CD14-positive monocyte (primary cell): ENCODE data around the gene FBXW4. TPM values are rescaled to one million over a fixed set of nuclear protein-coding genes. Genes with fewer than 3 reads are reported as not detected.

Experiments
- DNase-seq, 3 donors: peaks; one replicate each; pipeline ENCODE4 v3.0.0-alpha.2; 2011 to 2022
- H2AFZ ChIP-seq: 2 replicates; pipeline ENCODE4 v1.6.0; 2012; ENCODE audit warnings: mild to moderate bottlenecking, low read depth, low read length, inconsistent platforms; ENCODE audit not compliant: insufficient read depth, poor library complexity, severe bottlenecking
- H3K27ac ChIP-seq, 2 donors: 1 replicate in 1 of 2; 2 replicates in 1 of 2; pipeline ENCODE4 v1.5.1; 2012 to 2013; ENCODE audit warnings: low read length in 2 of 2, control low read depth in 1 of 2, inconsistent platforms in 1 of 2, low read depth in 1 of 2, mild to moderate bottlenecking in 1 of 2
- H3K27me3 ChIP-seq, 2 donors: one replicate each; pipeline versions ENCODE4 v1.6.0 to v1.6.1; 2011 to 2013; ENCODE audit warnings: low read length in 2 of 2; ENCODE audit not compliant: control insufficient read depth in 2 of 2, insufficient read depth in 2 of 2
- H3K36me3 ChIP-seq, 2 donors: replicated peaks in 1 of 2; 1 replicate in 1 of 2; 2 replicates in 1 of 2; pipeline versions ENCODE4 v1.5.1 to v1.6.1; 2012 to 2013; ENCODE audit warnings: low read length in 2 of 2, control low read depth in 1 of 2, inconsistent platforms in 1 of 2, mild to moderate bottlenecking in 1 of 2; ENCODE audit not compliant: insufficient read depth in 2 of 2, control insufficient read depth in 1 of 2
- H3K4me1 ChIP-seq, 2 donors: 1 replicate in 1 of 2; 2 replicates in 1 of 2; pipeline versions ENCODE4 v1.5.1 to v1.6.1; 2012 to 2013; ENCODE audit warnings: low read length in 2 of 2, control low read depth in 1 of 2, inconsistent platforms in 1 of 2, mild to moderate bottlenecking in 1 of 2, moderate library complexity in 1 of 2; ENCODE audit not compliant: insufficient read depth in 2 of 2, control insufficient read depth in 1 of 2
- H3K4me2 ChIP-seq: replicated peaks from 2 replicates; pipeline ENCODE3; 2012; ENCODE audit warnings: low read length, moderate library complexity, mild to moderate bottlenecking; ENCODE audit not compliant: poor library complexity, severe bottlenecking; ENCODE audit errors: extremely low read depth
- H3K4me3 ChIP-seq, 3 experiments: fragments of 200-600 bp in 1 of 3; sonication (generic) in 1 of 3; replicated peaks in 1 of 3; 1 replicate in 2 of 3; 2 replicates in 1 of 3; pipeline ENCODE4 v1.5.1; 2011 to 2013; ENCODE audit warnings: low read length in 3 of 3, mild to moderate bottlenecking in 3 of 3, control low read depth in 2 of 3, low read depth in 2 of 3, inconsistent platforms in 1 of 3, moderate library complexity in 1 of 3
- H3K79me2 ChIP-seq: 2 replicates; pipeline ENCODE4 v1.6.0; 2012; ENCODE audit warnings: mild to moderate bottlenecking, control low read depth, inconsistent platforms, low read length, moderate library complexity; ENCODE audit not compliant: insufficient read depth
- H3K9ac ChIP-seq: 2 replicates; pipeline ENCODE4 v1.6.0; 2017; ENCODE audit warnings: low read length, mild to moderate bottlenecking; ENCODE audit not compliant: insufficient read depth, poor library complexity, severe bottlenecking
- H3K9me3 ChIP-seq, 2 donors: replicated peaks in 1 of 2; 1 replicate in 1 of 2; 2 replicates in 1 of 2; pipeline versions ENCODE4 v1.5.1 to v1.6.1; 2012 to 2013; ENCODE audit warnings: low read length in 2 of 2, control low read depth in 1 of 2; ENCODE audit not compliant: control insufficient read depth in 1 of 2, insufficient read depth in 1 of 2
- H4K20me1 ChIP-seq: 2 replicates; pipeline ENCODE4 v1.6.0; 2012; ENCODE audit warnings: mild to moderate bottlenecking, low read length, control low read depth, moderate library complexity; ENCODE audit not compliant: insufficient read depth
- H3K27ac Mint-ChIP-seq, 7 donors: one replicate each; pipeline ENCODE4 v1.8.0; 2020; ENCODE audit warnings: mild to moderate bottlenecking in 7 of 7, mixed read lengths in 7 of 7, moderate library complexity in 6 of 7, inconsistent platforms in 2 of 7
- H3K27me3 Mint-ChIP-seq, 3 donors: one replicate each; pipeline ENCODE4 v1.8.0; 2021 to 2022; ENCODE audit warnings: low read depth in 3 of 3, mild to moderate bottlenecking in 3 of 3, mixed read lengths in 3 of 3, moderate library complexity in 3 of 3, inconsistent platforms in 1 of 3
- H3K36me3 Mint-ChIP-seq, 2 donors: one replicate each; pipeline ENCODE4 v1.8.0; 2020; ENCODE audit warnings: mixed read lengths in 2 of 2, inconsistent platforms in 1 of 2, mild to moderate bottlenecking in 1 of 2
- H3K4me1 Mint-ChIP-seq: one replicate; pipeline ENCODE4 v1.8.0; 2020; ENCODE audit warnings: mild to moderate bottlenecking, mixed read lengths
- H3K4me3 Mint-ChIP-seq, 2 donors: one replicate each; pipeline ENCODE4 v1.8.0; 2020; ENCODE audit warnings: mild to moderate bottlenecking in 2 of 2, mixed read lengths in 2 of 2, moderate library complexity in 1 of 2
- H3K9me3 Mint-ChIP-seq, 7 donors: one replicate each; pipeline ENCODE4 v1.8.0; 2020 to 2022; ENCODE audit warnings: mixed read lengths in 7 of 7, mild to moderate bottlenecking in 6 of 7, moderate library complexity in 6 of 7, inconsistent platforms in 2 of 7
- WGBS: methylation state at CpG from one replicate; pipeline ENCODE4 v1.1.5; 2013; ENCODE audit warnings: missing lambda C conversion rate; ENCODE audit not compliant: insufficient coverage; 5-methylcytosine and 5-hydroxymethylcytosine counted together
- intact Hi-C, 2 donors: fragments of 100-400 bp; cut with micrococcal nuclease; formaldehyde crosslinking; loops; one replicate each; pipeline versions ENCODE4 v1.15.0 to v1.15.1; 2023
- polyA plus RNA-seq, 3 donors: library from polyadenylated mRNA; depleted of rRNA in 1 of 3; unstranded in 2 of 3; stranded (reverse) in 1 of 3; fragments of 300-500 nt in 2 of 3; fragments of >200 nt in 1 of 3; fragmentation: Illumina TruSeq in 2 of 3; gene quantifications; 1 replicate in 2 of 3; 2 replicates in 1 of 3; pipeline ENCODE4 v1.2.3, GENCODE V29; 2012 to 2021
- TF ChIP-seq, protein P1 (sequence below): fragments of 200-600 bp; IDR thresholded peaks from one replicate; pipeline ENCODE4 v1.8.0; 2022; ENCODE audit warnings: antibody characterized with exemption, mild to moderate bottlenecking

The FBXW4 gene
- polyA plus RNA-seq, 3 donors = 1.1 to 30.8 (median 1.8) TPM

DNA sequence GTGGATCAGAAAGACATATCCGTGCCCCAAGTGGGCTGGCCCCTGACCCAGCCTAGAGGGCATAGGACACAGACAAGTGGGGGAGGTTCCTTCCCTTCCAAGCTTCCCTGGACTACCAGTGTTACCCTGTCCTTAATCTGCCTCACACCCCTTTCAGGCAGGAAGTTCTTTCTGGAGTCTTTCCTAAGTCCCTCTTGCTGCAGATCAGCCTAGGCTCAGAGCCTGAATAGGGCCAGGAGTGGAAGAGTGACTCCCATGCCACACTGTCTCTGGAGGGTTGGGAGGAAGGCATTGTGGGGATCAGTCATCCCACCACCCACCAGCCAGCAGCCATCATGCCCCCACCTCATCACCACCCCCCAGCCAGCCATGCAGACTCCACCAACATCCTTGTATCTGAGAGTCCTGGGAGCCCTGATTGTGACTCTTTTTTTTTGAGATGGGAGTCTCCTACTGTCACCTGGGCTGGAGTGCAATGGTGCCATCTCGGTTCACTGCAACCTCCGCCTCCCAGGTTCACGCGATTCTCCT, 129.5 kb downstream of the FBXW4 start:
- H3K9me3 Mint-ChIP-seq = peaks cover 0 to 8% (median 3%) of the 10 kb centered on the region in 7 donors
- Histone ChIP-seq H3K4me1 (peaks cover 8 to 16% of the 10 kb centered on the region in 2 donors), H3K9ac (no peak overlapping the region), H2AFZ (no peak overlapping the region), H3K4me3 (no peak overlapping the region), H3K27ac (no peak overlapping the region), H4K20me1 (no peaks in the 10 kb centered on the region), H3K4me2 (no peak overlapping the region), H3K9me3 (peaks cover 3 to 10% of the 10 kb centered on the region in 2 donors), H3K27me3 (peaks cover 38 to 54% of the 10 kb centered on the region in 2 donors), H3K36me3 (no peaks in the 10 kb centered on the region), H3K79me2 (no peaks in the 10 kb centered on the region)
- 82% methylated on average over 4 of the region's 5 CpGs for WGBS
- TF ChIP-seq, protein P1, sequence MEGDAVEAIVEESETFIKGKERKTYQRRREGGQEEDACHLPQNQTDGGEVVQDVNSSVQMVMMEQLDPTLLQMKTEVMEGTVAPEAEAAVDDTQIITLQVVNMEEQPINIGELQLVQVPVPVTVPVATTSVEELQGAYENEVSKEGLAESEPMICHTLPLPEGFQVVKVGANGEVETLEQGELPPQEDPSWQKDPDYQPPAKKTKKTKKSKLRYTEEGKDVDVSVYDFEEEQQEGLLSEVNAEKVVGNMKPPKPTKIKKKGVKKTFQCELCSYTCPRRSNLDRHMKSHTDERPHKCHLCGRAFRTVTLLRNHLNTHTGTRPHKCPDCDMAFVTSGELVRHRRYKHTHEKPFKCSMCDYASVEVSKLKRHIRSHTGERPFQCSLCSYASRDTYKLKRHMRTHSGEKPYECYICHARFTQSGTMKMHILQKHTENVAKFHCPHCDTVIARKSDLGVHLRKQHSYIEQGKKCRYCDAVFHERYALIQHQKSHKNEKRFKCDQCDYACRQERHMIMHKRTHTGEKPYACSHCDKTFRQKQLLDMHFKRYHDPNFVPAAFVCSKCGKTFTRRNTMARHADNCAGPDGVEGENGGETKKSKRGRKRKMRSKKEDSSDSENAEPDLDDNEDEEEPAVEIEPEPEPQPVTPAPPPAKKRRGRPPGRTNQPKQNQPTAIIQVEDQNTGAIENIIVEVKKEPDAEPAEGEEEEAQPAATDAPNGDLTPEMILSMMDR = no peak
- H3K27ac Mint-ChIP-seq = no peak overlapping the region
- peaks cover 57 to 75% (median 71%) of the 10 kb centered on the region in 3 donors for H3K27me3 Mint-ChIP-seq
- intact Hi-C loops = loop anchor here in 1 of 2 donors (10.0 kb wide), 1 partner anchor 291 kb away; no protein-coding TSS in a partner anchor
- peaks cover 14% of the 10 kb centered on the region for H3K4me1 Mint-ChIP-seq
- no peak for DNase-seq
- peaks cover 0 to 5% of the 10 kb centered on the region in 2 donors for H3K36me3 Mint-ChIP-seq
- peak overlapping the region in 1 of 2 donors; percentile 82 for H3K4me3 Mint-ChIP-seq

DNA sequence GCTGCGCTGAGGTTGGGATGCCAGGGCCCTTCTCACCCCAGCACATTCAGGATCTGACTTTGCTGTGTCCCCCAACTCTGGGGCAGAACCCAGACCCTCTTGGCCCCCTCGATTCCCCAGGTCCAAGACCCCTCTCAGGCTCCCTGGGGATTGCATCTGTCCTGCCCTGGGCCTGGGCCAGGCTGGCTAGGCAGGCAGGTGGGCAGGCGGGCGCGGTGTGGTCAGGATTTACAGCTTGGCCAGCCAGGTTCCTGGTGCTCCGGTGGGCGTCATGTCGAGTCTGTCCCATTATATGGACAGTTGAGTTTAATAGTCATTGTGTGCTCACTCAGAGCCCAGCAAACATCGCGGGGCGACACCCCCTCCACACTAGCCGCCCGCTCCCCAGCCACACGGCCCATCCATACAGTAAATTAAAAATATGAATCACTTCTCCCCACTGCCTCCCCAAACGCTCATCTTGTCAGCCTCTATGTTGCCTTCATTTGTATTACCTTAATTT, 130.4 kb downstream of the FBXW4 start:
- H3K4me3 Mint-ChIP-seq = peak overlapping the region in 1 of 2 donors; percentile 53
- H3K4me3 ChIP-seq = no peak overlapping the region
- H3K9ac ChIP-seq = no peak overlapping the region
- peaks cover 0 to 7% (median 3%) of the 10 kb centered on the region in 7 donors for H3K9me3 Mint-ChIP-seq
- H3K79me2 ChIP-seq = no peaks in the 10 kb centered on the region
- TF ChIP-seq, protein P1 = no peak
- peaks cover 10% of the 10 kb centered on the region for H3K4me1 Mint-ChIP-seq
- H3K27me3 ChIP-seq = peaks cover 35 to 50% of the 10 kb centered on the region in 2 donors
- no peak overlapping the region for H2AFZ ChIP-seq
- H3K27ac ChIP-seq = no peak overlapping the region
- no peaks in the 10 kb centered on the region for H3K36me3 ChIP-seq
- peaks cover 0 to 5% of the 10 kb centered on the region in 2 donors for H3K36me3 Mint-ChIP-seq
- intact Hi-C loops = loop anchor here in 1 of 2 donors (10.0 kb wide), 1 partner anchor 290 kb away; no protein-coding TSS in a partner anchor
- WGBS = 92% methylated on average over 4 of the region's 15 CpGs
- H4K20me1 ChIP-seq = no peaks in the 10 kb centered on the region
- peaks cover 3 to 10% of the 10 kb centered on the region in 2 donors for H3K9me3 ChIP-seq
- peaks cover 2 to 7% of the 10 kb centered on the region in 2 donors for H3K4me1 ChIP-seq
- H3K27me3 Mint-ChIP-seq = peaks cover 53 to 71% (median 68%) of the 10 kb centered on the region in 3 donors
- no peak overlapping the region for H3K27ac Mint-ChIP-seq
- DNase-seq = no peak
- no peak overlapping the region for H3K4me2 ChIP-seq
